ENCODE data around the gene QSER1. TPM values are rescaled to one million over a fixed set of nuclear protein-coding genes. Genes with fewer than 3 reads are reported as not detected.

Gene QSER1
- 2.2 and 4.9 TPM in 2 replicates for polyA plus RNA-seq

GRCh38 chr11:32892355-32893092 is at the start of gene QSER1:
QSER1 (plus strand) TSS chr11:32892811; CDS start chr11:32893126, 315 bp downstream.

DNA sequence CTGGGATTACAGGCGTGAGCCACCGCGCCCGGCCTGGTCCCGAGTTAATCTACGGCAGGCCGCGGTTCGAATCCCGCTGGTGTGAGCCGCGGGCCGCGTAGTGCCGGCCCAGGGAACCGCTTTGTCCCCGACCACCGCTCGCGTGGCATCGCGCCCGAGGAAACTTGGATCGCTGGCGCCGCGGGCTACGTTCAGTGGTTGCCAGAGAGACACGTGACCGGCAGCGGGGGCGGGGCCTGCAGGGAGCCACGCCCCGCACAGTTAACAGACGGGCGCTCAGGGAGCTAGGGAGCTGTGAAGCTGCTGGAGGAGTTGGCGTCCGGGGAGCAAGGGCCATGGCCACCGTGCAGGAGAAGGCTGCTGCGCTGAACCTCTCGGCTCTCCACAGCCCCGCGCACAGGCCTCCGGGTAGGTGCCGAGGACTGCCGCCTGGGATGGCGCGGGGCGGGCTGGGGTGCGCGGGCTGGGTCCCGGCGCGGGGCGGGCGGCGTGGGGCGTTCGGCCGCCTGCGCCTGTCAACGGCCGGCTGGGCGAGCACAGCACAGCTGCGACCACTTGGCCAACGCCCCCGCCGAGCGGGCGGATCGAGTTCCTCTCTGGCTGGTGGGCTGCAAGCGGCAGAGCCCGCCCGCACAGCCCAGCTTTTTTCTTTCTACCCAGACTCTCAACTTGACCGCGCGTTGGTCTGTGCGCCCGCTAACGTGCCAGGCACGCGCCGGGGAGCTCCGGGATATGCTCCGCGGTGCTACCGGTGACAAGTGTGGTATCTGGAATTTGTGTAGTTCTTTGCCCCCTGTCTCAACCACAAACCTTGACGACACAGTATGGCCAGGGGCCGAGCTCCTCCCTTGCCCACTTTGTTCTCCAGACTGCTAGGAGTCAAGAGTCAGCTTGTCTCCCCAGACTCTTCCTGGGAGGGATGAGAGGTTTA is 123.3 kb downstream of the QSER1 start, which contains the start of gene DEPDC7:
Gene DEPDC7, plus strand, starts transcription at position 258 of the 931 bp plus-strand sequence. Its CDS starts 78 bp downstream, at position 336.

Other genes starting within 250 kb of the QSER1 start
- 0.40 and 0.91 TPM in 2 replicates for gene CCDC73, start 98.1 kb upstream of the QSER1 start, polyA plus RNA-seq
- gene PRRG4, start 62.9 kb upstream of the QSER1 start, polyA plus RNA-seq: 0.07 and 0.36 TPM in 2 replicates
- 0.95 TPM in 1 of 2 replicates, not detected in the other for gene DEPDC7, start 123.1 kb downstream of the QSER1 start, polyA plus RNA-seq
- 6.5 and 6.7 TPM in 2 replicates for gene TCP11L1, start 146.8 kb downstream of the QSER1 start, polyA plus RNA-seq